Panc1 (cell line): Measurements from ENCODE around the gene MFSD6.

Experiments
- CTCF ChIP-seq: fragments of 450-650 bp; IDR thresholded peaks from 2 replicates; pipeline ENCODE4 v1.5.1; 2017; ENCODE audit warnings: mild to moderate bottlenecking
- POLR2AphosphoS5 ChIP-seq: IDR thresholded peaks from 2 replicates; pipeline ENCODE4 v1.6.1; 2012; ENCODE audit warnings: mild to moderate bottlenecking, low read depth, low read length, moderate library complexity

- TF ChIP-seq CTCF (no peak), POLR2AphosphoS5 (no peak)
These were observed 51.7 kb downstream of the MFSD6 start for GRCh38 chr2:190459881-190460280.
